ENCODE measurements around the gene CAMSAP3. TPM values are rescaled to one million over a fixed set of nuclear protein-coding genes. Genes with fewer than 3 reads are reported as not detected.

The CAMSAP3 gene
- total and polyA plus RNA-seq, 10 of the 15 experiments (the other 5 are each of a cell fraction or from before 2014, with no cell fraction given), result 0.03 to 6.3 (median 0.72) TPM

DNA sequence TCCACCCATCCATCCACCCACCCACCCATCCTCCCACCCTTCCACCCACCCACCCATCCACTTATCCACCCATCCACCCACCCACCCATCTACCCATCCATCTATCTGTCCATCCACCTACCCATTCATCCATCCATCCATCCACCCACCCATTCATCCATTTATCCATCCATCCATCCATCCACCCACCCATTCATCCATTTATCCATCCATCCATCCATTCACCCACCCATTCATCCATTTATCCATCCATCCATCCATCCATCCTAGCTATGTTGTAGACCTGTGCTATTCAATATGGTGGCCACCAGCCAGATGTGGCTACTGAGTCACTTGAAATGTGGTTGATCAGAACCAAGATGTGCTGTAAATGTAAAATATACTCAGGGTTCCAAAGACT lies 5.1 kb downstream of the CAMSAP3 start (continued):
- TF ChIP-seq STAT3 (IDR thresholded peaks at IDR 0.05; ENCODE audit: low read depth, low read length), result no peak

- Histone ChIP-seq H3K27ac (ENCODE audit: control insufficient read depth, insufficient read depth) (no peak overlapping the region), H3K4me3 (no peak overlapping the region), H3K79me2 (ENCODE audit: control insufficient read depth, insufficient read depth, low read length) (no peaks in the 10 kb centered on the region), H3K27me3 (replicated peaks in 1 of 2; ENCODE audit: control insufficient read depth in 2 of 2, insufficient read depth in 2 of 2, low read length in 1 of 2) (no peaks in the 10 kb centered on the region), H3K9ac (ENCODE audit: control insufficient read depth, insufficient read depth, low read length) (no peak overlapping the region), H3K4me1 (ENCODE audit: control insufficient read depth, insufficient read depth, low read length) (no peaks in the 10 kb centered on the region), H3K4me2 (ENCODE audit: control insufficient read depth, insufficient read depth) (no peak overlapping the region), H3K9me3 (replicated peaks; ENCODE audit: control insufficient read depth, insufficient read depth, low read length) (no peaks in the 10 kb centered on the region), H2AFZ (ENCODE audit: control insufficient read depth, low read depth, low read length) (no peak overlapping the region), H4K20me1 (ENCODE audit: control insufficient read depth, insufficient read depth) (no peaks in the 10 kb centered on the region), H3K36me3 (ENCODE audit: control insufficient read depth in 2 of 2, insufficient read depth in 2 of 2, low read length in 1 of 2) (no peaks in the 10 kb centered on the region)
- RAD21 ChIA-PET (ENCODE audit: unreplicated experiment), result no interaction called here
- FAIRE-seq, result no peak
- POLR2A ChIA-PET, result interaction anchor here (0.6 kb wide), 1 partner anchor 20 kb away, joined by 3 read pairs; no protein-coding TSS in a partner anchor
- intact Hi-C loops (cut with micrococcal nuclease; ENCODE audit: unreplicated experiment) (no loop called here), in situ Hi-C loops (cut with MboI) (no loop called here)
- no peak for DNase-seq (ENCODE audit: low read depth, low spot score)
- WGBS (ENCODE audit: insufficient coverage, insufficient replicate concordance, low lambda C conversion rate, missing lambda C conversion rate), result 18% methylated on average over 13 of the region's 15 CpGs
- CTCF ChIA-PET, result no interaction called here
- SMC1A ChIA-PET (ENCODE audit: uncharacterized antibody, unreplicated experiment), result interaction anchor here (1.3 kb wide), 1 partner anchor 13 kb away, joined by 3 read pairs; no protein-coding TSS in a partner anchor
- BruUV-seq (replicated peaks), result no TSS peak
- ATAC-seq, result no peak
- TF ChIP-seq CBX5 (IDR thresholded peaks at IDR 0.05; ENCODE audit: low read depth) (no peak), YY1 (IDR thresholded peaks at IDR 0.05; ENCODE audit: low read depth, low read length) (no peak), TAF1 (IDR thresholded peaks at IDR 0.05; ENCODE audit: borderline replicate concordance, low read depth, low read length) (no peak), EZH2 (IDR thresholded peaks at IDR 0.05; ENCODE audit: borderline replicate concordance, control insufficient read depth, low read depth, low read length) (no peak), SP1 (IDR thresholded peaks at IDR 0.05; ENCODE audit: low read depth, low read length) (no peak), ZZZ3 (IDR thresholded peaks at IDR 0.05; ENCODE audit: control insufficient read depth, insufficient read length, low read depth) (no peak), FOXK2 (IDR thresholded peaks at IDR 0.05) (no peak)
These were observed 6.7 kb downstream of the CAMSAP3 start for GRCh38 chr19:7602240-7602934.
